ENCODE data around the gene LYST.
"Not testable (repeated sequence)": the region's sequence is repeated elsewhere in the genome, so short reads cannot be mapped to it uniquely, and the experiment has no call there.

The LYST gene

DNA sequence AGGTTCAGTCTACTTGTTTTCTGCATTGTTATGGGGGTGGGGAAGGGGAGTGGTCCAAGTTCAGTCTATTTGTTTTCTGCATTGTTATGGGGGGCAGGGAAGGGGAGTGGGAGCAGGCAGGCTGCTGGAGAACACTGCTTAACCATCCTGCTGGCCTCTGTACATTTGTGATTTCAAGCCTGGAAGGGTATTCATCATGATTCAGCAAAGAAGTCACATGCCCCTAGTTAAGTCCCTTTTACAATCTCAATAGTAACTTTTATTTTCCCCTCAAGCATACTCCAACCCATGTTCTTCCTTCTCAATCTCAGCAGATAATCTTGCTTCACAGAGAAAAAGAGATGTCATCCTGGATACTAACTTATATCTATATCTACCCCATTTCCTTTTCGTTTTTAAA lies 7.9 kb downstream of the LYST start:
- no peak for DNase-seq

DNA sequence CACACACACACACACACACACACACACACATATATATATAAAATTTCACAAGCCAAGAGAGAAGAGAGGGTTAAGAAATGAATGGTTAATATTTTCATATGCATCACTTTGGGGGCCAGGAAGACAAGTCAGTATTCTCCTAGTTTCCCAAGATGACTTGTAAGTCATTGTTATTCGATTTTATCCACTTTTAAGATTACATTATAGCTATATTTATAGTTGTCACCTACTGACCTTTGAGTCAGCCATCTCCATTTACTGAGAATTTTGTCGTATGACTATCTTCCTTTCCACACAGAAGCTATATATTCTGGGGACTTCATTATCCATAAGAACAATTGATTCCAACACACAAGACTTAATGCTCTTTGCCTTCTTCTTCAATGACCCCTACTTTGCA lies 8.9 kb downstream of the LYST start:
- no peak for DNase-seq

DNA sequence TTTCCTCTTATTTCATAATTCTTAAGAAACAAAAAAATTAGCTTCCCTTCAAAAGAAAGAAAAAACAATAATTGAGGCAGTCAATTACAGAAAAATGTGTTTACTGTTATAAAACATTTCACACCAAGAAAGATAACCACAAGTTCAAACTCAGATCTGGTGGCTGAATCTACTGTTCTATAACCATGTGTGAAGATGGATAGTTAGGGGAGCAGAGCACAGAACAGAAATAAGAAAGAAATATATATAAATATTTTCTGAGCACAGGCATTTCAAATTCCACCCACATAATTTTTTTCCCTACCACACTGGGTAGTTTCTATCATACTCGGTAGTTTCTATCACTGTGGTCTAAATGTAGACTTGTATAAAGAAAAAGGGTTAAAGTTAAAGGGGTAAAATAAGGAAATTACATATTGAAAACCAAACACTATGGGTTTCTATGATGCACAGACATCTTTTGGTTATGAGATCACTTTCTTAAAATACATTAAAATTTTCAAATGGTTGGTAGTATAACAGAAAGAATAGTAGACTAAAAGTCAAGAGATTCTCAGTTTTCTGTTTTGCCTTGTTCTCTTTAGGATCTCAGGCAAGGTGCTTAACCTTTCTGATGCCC lies 10.8 kb downstream of the LYST start:
- DNase-seq = peak in 1 of 5 experiments; percentile 55

DNA sequence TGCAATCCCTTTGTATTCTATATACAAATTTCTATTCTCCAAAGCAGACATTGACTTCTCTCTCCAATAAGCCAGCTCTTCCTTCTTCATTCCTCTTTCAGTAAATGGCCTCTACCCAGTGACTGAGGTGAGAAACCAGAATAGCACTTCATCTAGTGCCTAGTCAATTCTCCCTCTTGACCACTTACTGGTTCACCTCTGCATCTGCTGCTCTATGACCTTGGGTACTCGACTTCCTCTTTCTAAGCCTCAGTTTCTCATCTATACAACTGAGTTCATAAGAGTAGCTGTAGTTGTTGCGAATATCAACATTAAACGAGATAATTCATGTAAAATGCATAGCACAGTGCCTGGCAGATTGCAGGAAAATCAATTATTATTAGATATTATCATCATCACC lies 12.4 kb downstream of the LYST start:
- DNase-seq = no peak

DNA sequence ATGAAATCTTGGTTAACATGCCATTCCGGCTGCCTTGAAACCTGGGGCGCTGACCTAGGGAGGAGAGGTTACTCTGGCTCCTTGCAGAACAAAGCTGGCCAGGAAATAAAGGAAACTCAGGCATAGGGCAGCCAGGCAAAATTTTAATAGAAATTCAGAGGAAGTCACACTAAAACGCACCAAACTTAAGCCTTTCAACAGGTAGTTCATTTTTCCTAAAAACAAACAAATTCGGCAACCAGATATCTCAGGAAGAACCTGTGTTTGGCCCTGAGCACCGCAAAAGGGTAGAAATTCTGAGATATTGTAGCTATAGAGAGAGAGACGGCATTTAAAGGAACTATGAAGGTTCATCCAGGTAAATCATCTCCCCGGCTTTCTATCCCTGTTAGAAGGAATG lies 13.1 kb downstream of the LYST start:
- DNase-seq = no peak

DNA sequence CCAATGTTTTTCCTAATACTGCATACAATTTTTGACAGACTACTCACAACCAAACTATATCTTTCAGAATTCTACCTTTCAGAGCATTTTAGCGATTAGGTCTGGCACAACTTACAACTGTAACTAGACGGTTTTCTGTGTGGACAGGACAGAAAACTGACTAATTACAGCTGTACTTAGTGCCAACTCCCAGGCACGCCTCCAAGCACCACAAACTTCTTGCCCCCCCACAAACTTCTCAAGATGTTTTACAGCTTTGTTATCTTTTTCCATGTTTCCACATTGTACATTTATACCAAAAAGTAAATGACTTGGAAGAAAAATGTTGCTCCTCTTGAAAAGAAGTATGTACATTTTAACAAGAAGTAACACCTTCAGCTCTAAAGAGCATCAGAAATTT lies 13.8 kb downstream of the LYST start:
- no peak for DNase-seq

DNA sequence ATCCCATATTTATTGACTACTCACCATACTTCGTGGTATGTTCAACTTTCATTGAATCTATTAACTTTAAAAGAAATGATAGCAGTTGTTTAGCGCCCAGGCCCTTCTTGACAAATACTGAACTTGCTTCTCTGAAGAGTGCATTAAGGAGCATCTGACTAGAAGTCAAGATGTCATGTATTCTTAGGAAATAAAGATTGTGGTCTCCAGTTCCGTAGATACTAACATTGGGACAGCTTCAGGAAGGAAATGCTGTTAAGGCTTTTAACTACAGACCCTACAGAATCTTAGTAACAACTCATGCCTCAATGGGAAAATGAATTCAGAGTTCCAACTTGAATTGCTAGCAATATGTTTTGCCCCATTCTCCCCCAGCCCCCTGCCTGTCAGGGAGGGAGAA lies 14.8 kb downstream of the LYST start:
- DNase-seq = no peak

DNA sequence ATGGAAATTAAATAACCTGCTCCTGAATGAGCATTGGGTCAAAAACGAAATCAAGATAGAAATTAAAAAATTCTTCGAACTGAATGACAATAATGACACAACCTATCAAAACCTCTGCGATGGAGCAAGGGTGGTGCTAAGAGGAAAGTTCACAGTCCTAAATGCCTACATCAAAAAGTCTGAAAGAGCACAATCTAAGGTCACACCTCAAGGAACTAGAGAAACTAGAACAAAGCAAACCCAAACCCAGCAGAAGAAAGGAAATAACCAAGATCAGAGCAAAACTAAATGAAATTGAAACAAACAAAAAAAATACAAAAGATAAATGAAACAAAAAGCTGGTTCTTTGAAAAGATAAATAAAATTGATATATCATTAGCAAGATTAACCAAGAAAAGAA lies 18.5 kb downstream of the LYST start:
- DNase-seq = peak in 1 of 5 experiments; percentile 35

DNA sequence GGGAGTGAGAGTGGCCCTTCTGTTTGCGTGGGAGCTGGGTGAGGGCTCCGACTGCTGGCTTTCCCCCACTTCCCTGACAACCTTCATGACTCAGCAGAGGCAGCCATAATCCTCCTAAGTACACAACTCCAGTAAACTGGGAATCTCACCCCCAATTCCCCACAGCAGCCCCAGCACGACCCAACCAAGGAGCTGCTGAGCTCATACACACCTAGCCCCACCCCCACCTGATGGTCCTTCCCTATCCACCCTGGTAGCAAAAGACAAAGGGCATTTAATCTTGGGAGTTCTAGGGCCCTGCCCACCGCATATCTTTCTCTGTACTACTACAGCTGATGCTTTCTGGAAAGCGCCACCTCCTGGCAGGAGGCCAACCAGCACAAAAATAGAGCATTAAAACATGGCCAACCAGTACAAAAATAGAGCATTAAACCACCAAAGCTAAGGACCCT lies 21.0 kb downstream of the LYST start:
- not testable (repeated sequence) for DNase-seq

DNA sequence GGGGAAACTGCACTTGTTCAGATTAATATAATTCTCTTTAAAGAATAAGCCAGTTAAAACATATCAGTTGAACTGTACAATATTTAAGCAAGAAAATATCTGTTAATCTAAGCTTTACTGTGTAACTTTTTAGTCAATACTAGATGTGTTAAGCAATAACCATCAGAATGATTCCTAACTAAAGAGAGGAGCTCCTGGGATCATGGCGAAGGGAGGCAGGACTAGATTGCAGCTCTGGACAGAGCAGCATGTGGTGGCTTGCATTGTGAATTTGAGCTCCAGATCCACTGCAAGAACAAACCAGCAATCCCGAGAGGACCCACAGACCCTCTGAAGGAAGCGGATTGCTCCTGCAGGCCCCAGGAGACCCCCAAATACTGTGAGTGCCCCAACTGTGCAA lies 21.9 kb downstream of the LYST start:
- DNase-seq = no peak

DNA sequence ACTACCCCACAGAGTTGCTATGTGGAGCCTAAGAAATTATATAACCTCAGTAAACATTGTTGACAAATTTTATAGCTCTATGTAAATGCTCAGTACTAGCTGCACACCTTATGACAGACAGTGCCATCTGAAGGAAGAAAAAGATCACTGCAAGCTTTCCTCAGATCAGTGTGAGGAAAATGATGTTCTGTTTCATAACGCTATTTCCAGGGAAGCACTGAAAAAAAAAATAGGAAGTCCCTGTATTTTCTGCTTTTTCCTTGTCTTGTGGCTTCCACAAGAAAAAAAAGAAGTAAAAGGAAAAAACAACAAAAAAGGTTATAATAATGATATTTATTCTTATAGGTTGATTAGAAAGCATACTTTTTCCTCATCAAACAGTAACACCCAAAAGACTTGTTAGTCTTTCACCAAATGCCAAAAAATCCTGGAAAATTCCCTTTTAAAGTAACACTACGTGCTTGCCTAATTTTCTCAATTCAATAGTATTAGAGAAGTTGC lies 23.2 kb downstream of the LYST start:
- peak in 1 of 5 experiments; percentile 29 for DNase-seq

DNA sequence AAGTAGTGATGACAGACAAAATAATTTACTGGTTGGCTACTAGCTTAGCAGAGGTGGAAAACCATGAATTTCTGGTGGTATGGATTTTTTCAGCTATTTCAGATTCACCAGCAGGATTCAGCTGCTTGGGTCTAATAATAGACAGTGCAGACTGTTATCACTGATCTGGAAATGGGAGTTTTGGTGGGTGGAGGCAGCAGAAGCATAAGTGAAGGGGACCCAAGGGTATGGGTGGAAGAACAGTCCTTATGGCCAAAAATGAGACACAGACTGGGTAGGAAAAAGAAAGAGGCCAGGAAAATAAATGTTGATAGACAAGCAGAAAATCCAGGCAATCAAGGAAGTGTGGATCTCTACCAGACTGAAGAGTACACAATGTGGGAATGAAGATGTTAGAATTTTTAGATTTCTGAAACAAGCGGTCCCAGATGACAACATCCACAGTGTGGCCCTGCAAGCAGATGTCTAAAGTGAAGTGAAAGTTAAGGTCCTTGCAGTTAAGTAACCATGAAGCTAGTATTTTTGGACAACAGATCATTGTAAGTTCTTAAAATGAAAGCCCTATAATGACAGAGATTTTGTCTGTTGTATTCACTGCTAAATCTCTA lies 24.7 kb downstream of the LYST start:
- DNase-seq = no peak

DNA sequence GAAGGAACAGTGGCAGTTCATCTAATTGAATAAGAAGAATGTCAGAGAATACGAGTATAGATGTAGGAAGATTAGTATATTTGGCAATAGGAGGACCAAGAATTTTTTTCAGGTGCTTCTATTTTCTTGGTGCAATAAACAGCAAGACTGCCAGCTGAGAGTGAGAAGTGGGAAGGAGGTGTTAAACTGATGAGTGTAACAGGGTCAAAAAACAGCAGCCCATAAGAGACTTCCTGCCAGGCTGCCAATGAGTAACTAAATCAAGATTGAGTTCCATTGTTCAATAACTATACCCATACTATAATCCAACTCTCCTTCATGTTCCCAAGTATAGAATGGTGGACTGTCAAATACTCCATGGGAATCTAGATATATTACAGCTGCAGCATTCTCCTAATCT lies 28.7 kb downstream of the LYST start:
- DNase-seq = peak in 2 of 5 experiments; percentile 19 to 31

DNA sequence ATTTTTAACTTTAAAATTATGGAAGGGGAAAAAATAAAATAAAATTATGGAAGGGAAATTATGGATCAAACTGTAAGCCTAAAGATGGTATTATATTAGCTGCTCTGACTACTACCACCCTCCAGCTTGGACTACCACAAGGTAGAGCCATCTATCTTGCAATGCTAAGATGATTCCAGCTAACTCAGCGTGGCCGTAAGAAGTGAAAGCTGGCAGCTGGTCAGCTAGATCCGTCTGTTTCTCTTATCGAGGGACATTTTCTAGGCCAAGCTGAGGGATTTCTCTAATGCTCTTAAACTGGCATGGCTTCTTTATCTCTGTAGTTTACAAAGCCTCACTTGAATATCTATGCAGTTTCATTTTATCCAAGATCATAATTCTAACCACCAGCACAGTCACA lies 31.5 kb downstream of the LYST start:
- no peak for DNase-seq

DNA sequence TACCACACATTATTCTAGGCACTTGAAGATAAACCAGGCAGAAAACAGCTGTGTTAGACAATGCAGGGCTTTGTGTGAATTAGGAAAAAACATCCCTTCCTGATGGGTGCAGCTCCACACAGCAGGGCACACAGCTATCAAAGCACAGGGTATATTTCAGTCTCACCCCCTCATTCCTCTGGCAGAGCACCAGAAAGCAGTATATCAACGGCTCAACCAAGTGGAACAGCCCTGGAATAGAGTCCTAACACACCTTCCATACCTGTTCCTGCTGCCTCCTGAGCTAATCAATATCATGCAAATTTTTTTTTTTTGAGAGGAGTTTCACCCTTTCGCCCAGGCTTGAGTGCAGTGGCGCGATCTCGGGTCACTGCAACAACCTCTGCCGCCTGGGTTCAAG lies 32.1 kb downstream of the LYST start:
- DNase-seq = no peak

DNA sequence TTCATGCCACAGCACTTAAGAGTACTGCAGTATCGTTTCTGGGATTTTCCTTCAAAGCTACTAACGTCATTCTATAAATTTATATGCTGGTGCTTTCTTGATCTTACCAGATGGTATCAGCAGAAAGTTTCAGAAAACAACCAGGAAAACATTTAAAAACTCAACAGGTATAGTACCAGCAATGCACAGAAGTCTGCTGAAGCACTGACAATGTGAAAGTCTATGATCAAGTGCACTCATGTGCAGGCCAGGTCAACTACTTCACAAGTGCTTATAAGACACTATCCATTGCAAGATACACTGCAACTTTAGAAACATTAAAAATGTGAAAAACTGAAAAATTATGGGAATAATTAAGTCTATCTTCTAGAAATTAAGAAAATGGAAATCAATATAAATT lies 34.7 kb downstream of the LYST start:
- DNase-seq = no peak

DNA sequence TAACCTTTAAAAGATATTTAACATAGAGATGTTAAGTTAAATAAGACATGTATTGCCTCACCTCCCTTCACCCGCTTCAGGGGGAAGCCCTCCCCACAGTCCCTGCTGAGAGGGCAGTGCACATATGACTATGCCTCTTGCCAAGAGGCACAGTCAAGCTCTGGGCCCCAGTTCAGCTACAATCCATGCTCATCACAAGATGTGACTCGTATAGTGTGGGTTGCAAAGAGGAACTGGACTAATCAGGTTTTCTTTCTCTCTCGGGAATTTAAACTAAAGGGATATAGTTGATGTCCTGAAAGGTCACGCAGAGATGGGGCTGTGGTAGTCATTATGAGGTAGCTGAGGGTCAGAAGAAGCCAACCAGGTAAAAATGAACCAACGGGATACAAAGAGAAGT lies 35.6 kb downstream of the LYST start:
- DNase-seq = peak in 1 of 5 experiments; percentile 35

DNA sequence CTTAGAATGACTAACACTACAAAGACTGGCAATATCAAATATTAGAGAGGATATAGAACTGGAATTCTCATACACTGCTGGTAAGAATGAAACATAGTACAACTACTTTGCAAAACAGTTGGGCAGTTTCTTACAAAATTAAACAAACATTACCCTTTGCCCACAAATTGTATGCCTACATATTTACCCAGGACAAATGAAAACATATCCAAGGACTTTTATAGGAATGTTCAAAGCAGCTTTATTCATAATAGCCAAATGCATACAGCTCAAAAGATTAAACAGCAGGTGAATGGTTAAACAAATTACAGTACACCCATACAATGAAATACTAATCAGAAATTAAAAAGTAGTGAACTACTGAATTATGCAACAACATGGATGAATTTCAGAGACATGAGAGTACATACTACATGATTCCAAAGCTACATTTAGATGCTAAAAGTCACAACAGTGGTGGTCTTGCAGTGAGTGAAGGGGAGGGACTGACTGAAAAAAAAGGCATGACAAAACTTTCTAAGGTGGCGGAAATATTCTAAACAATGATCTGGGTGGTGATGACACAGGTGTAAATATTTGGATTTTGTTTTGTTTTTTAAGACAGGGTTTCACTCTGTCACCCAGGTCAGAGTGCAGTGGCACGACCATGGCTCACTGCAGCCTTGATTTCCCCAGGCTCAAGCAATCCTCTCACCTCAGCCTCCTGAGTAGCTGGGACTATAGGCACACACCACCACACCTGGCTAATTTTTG lies 40.4 kb downstream of the LYST start:
- DNase-seq = no peak

DNA sequence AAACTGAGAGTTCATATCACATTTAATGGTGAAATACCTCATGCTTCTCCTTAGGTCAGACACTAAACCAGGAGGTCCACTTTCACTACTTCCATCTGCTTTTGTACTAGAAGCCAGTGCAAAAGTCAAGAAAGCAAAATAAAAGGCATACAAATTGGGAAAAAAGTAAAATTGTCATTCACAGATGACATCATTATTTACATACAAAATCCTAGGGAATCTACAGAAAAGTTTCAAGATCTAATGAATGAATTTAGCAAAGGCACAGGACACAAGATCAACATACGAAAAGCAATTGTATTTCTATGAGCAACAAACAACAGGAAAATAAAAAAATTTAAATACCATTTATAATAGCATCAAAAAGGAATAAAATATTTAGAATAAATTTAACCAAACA lies 41.5 kb downstream of the LYST start:
- no peak for DNase-seq

DNA sequence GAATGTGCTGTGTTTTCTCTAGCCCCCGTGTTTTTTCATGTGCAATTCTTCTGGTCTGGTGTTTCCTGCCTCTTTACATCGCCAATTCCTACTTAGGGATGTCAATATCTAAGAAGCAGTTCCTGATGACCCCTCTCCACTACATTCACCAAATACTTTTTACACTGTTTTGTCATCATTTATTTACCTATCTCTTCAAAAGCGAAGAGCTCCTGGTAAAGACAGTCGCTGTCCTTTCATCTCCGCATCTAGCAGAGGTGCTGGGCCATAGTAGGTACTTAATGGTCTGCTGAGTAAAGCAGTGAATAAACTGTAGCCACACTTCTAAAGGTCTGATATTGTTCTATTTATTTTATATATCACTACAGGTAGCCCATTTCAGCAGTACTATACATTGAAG lies 43.0 kb downstream of the LYST start:
- DNase-seq = no peak

DNA sequence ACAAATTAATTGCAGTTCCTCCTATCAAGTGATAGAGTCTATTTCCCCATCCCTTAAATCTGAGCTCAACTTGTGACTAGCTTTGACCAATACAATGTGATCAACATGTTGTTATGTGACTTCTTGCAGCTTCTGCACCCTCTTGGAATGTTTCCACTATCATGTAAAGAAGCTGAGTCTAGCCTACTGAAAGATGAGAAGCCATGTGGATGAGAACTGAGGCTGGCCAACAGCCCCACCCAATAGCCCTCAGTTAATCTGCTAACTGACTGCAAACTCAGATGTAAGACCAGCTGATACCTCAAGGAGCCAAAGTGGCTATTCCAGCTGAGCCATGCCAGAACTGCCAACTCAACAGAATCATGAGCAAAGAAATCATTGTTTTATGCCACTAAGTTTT lies 44.0 kb downstream of the LYST start:
- DNase-seq = no peak

DNA sequence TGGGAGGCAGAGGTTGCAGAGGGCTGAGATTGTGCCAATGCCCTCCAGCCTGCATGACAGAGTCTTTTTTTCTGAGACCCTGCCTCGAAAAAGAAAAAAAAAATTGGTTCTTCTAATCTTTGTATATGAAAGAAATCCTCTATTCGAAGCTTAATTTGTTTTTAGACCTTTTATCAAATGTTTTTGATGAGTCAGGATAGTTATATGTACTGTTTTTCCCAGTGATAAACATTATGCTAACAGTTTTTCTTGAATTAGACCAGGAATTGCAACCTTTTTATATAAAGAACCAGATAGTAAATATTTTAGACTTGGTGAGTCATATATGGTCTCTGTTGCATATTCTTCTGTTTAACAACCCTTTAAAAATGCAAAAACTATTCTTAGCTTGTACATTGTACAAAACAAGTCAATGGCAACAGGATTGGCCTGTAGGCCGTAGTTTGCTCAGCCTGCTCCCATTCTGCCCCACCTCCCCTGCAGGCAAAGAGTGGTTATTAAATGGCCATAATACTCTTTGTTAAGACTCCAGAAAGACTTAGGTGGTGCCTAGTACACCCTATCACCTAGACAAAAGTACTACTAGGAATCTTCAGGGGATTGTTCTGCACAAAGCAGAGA lies 45.2 kb downstream of the LYST start:
- DNase-seq = no peak

DNA sequence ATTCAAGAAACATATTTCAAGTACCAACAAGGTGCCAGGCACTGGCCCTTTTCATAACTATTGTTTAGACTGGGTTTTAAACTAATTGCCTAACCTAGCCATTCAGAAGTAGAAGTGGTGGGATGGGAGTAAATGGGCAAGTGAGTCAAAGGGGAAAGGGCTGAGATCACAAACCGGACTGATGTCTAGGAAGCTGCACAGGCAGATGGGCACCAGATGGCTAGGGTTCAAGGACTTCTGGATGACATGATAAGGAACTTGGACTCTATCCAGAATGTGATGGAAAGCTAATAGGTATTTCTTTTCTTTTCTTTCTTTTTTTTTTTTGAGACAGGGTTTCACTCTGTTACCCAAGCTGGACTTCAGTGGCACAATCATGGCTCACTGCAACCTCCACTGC lies 46.6 kb downstream of the LYST start:
- no peak for DNase-seq

Data from T-helper 2 cell (primary cell).